D721Med (cell line): ENCODE results near the gene MIER1.
"Not testable (repeated sequence)": the region's sequence is repeated elsewhere in the genome, so short reads cannot be mapped to it uniquely, and the experiment has no call there.

Experiments used
- DNase-seq: peaks from one replicate; pipeline ENCODE4 v3.0.0; 2011; ENCODE audit warnings: low spot score; ENCODE audit not compliant: insufficient read length
- FAIRE-seq: peaks from 2 replicates; lab custom pipeline; 2011; peaks lifted over from hg19 to GRCh38; lab: Jason Lieb, UNC
- TF ChIP-seq, protein P1 (sequence below): IDR thresholded peaks from 2 replicates; pipeline ENCODE4 v1.5.1; 2012; ENCODE audit warnings: mild to moderate bottlenecking, control low read depth; ENCODE audit not compliant: insufficient read depth; ENCODE audit errors: missing control alignments

MIER1 gene

DNA sequence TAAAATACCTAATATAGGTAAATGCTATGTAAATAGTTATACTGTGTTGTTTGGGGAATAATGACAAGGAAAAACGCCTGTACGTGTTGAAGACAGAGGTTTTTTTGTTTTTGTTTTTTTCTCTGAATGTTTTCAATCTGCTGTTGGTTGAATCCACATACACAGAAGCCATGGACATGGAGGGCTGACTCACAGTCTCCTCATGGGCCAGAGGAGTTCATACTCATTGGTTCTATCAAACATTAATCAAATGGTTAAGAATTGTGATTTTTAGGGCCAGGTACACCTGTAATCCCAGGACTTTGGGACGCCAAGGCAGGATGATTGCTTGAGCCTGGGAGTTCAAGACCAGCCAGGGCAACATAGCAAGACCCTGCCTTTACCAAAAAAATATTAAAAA is 20.5 kb downstream of the MIER1 start:
- FAIRE-seq, result no peak
- DNase-seq, result no peak
- TF ChIP-seq, protein P1, sequence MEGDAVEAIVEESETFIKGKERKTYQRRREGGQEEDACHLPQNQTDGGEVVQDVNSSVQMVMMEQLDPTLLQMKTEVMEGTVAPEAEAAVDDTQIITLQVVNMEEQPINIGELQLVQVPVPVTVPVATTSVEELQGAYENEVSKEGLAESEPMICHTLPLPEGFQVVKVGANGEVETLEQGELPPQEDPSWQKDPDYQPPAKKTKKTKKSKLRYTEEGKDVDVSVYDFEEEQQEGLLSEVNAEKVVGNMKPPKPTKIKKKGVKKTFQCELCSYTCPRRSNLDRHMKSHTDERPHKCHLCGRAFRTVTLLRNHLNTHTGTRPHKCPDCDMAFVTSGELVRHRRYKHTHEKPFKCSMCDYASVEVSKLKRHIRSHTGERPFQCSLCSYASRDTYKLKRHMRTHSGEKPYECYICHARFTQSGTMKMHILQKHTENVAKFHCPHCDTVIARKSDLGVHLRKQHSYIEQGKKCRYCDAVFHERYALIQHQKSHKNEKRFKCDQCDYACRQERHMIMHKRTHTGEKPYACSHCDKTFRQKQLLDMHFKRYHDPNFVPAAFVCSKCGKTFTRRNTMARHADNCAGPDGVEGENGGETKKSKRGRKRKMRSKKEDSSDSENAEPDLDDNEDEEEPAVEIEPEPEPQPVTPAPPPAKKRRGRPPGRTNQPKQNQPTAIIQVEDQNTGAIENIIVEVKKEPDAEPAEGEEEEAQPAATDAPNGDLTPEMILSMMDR, result no peak

DNA sequence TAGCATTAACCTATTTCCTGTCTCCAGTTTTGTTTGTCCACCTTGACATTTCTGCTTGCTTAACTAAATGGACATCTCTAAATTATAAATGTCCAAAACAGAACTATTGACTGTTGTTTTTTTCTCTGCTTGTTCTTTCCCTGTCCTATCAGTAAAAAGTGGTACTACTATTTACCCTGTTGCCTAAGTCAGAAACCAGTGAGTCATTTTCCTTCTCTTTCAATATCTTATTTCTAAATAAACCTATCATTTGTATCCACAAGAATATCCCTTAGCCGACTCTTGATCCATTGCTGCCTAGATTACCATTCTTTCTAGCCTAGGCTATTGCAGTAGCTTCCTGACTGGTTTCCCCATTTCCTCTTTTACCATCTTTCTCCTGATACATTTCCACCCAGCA is 22.5 kb downstream of the MIER1 start:
- DNase-seq (no peak), FAIRE-seq (no peak)
- TF ChIP-seq, protein P1, result no peak

DNA sequence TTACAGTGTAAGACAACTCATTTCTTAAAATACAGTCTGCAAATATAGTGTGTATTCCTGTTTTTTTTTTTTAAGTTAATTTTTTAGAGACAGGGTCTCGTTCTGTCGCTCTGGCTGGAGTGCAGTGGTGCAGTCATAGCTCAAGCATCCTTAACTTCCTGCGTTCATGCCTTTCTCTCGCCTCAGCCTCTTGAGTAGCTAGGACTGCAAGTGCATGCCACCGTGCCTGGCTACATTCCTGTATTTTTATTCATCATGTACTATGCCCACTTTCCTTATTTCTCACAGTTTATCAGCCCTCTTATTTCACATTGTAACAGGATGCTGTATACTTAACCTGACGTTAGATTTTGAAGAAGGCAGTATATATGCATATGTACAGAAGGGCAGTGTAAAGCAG is 26.7 kb downstream of the MIER1 start:
- TF ChIP-seq, protein P1, result no peak
- FAIRE-seq (no peak), DNase-seq (no peak)

- DNase-seq (no peak), FAIRE-seq (no peak)
- TF ChIP-seq, protein P1, result no peak
These were observed 29.4 kb downstream of the MIER1 start for GRCh38 chr1:66954208-66954607.

- TF ChIP-seq, protein P1, result no peak
- DNase-seq, result no peak
- FAIRE-seq, result no peak
These were observed 33.1 kb downstream of the MIER1 start for GRCh38 chr1:66957938-66958337.

GRCh38 chr1:66966188-66966873 is 41.5 kb downstream of the MIER1 start:
- DNase-seq, FAIRE-seq: not testable (repeated sequence)

DNA sequence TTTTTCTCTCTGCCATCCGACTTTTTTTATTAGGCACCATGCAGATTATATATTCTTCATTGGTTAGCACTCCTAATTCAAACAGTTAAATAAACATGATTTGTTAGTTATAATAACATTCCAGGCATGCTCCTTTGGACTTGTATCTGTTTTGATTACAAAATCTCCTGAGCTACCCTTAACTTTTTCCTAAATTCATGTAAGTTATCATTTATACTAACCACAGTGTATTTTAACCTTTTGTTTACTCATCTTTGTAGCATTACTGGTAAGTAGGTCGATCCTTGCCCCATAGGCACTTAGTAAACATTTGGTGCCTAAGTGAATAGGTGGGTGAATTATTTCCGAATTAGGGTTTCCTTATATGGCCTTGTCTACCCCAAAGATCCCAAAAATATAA is 43.8 kb downstream of the MIER1 start:
- TF ChIP-seq, protein P1, result no peak
- FAIRE-seq (no peak), DNase-seq (no peak)
